Hepatocyte (in vitro differentiated cells): ENCODE results near the gene PRKAG1. TPM values are rescaled to one million over a fixed set of nuclear protein-coding genes. Genes with fewer than 3 reads are reported as not detected.
"Not testable (repeated sequence)": the region's sequence is repeated elsewhere in the genome, so short reads cannot be mapped to it uniquely, and the experiment has no call there.

Source experiments
- DNase-seq: peaks from one replicate; pipeline ENCODE4 v3.0.0-alpha.2; 2016; ENCODE audit warnings: low spot score
- H2AFZ ChIP-seq: fragments of 200-600 bp; sonication (generic); 2 replicates; pipeline ENCODE4 v1.6.0; 2016; ENCODE audit warnings: antibody characterized with exemption, mild to moderate bottlenecking
- H3K27ac ChIP-seq: fragments of 200-600 bp; sonication (generic); 2 replicates; pipeline ENCODE4 v1.5.1; 2016; ENCODE audit warnings: mild to moderate bottlenecking
- H3K27me3 ChIP-seq: fragments of 200-600 bp; sonication (generic); 2 replicates; pipeline ENCODE4 v1.6.1; 2016
- H3K36me3 ChIP-seq: fragments of 200-600 bp; sonication (generic); replicated peaks from 2 replicates; pipeline ENCODE4 v1.5.1; 2016; ENCODE audit warnings: low read depth; ENCODE audit not compliant: insufficient read depth
- H3K4me1 ChIP-seq: fragments of 200-600 bp; sonication (generic); 2 replicates; pipeline ENCODE4 v1.5.1; 2016; ENCODE audit warnings: mild to moderate bottlenecking, moderate library complexity; ENCODE audit not compliant: insufficient read depth
- H3K4me2 ChIP-seq: fragments of 200-600 bp; sonication (generic); 2 replicates; pipeline ENCODE4 v1.6.0; 2016
- H3K4me3 ChIP-seq: fragments of 200-600 bp; sonication (generic); 2 replicates; pipeline ENCODE4 v1.5.1; 2016; ENCODE audit warnings: mild to moderate bottlenecking
- H3K79me2 ChIP-seq: fragments of 200-600 bp; sonication (generic); 2 replicates; pipeline ENCODE4 v1.6.0; 2017; ENCODE audit warnings: mild to moderate bottlenecking
- H3K9me2 ChIP-seq: fragments of 200-600 bp; sonication (generic); replicated peaks from 2 replicates; pipeline ENCODE4 v1.6.0; 2017; ENCODE audit warnings: mild to moderate bottlenecking; ENCODE audit not compliant: insufficient read depth
- H3K9me3 ChIP-seq: fragments of 200-600 bp; sonication (generic); 2 replicates; pipeline ENCODE4 v1.5.1; 2016; ENCODE audit warnings: low read depth, mild to moderate bottlenecking
- H4K20me1 ChIP-seq: fragments of 200-600 bp; sonication (generic); 2 replicates; pipeline ENCODE4 v1.6.0; 2016; ENCODE audit warnings: mild to moderate bottlenecking; ENCODE audit not compliant: insufficient read depth, poor library complexity, severe bottlenecking
- CTCF ChIP-seq: fragments of 200-600 bp; sonication (generic); IDR thresholded peaks from 2 replicates; pipeline ENCODE4 v1.5.1; 2016; ENCODE audit warnings: antibody characterized with exemption, mild to moderate bottlenecking; ENCODE audit not compliant: poor library complexity
- EZH2 ChIP-seq: fragments of 200-600 bp; sonication (generic); IDR thresholded peaks from 2 replicates; pipeline ENCODE4 v1.6.1; 2016; ENCODE audit warnings: antibody characterized with exemption, mild to moderate bottlenecking, borderline replicate concordance
- EZH2phosphoT487 ChIP-seq: fragments of 200-600 bp; sonication (generic); IDR thresholded peaks from one replicate; pipeline ENCODE4 v1.6.1; 2018; ENCODE audit warnings: antibody characterized with exemption, mild to moderate bottlenecking, low read depth, moderate library complexity; ENCODE audit not compliant: unreplicated experiment, severe bottlenecking
- WGBS: methylation state at CpG from one replicate; pipeline ENCODE4 v1.1.6; 2016; ENCODE audit warnings: low lambda C conversion rate; ENCODE audit errors: missing lambda C conversion rate; 5-methylcytosine and 5-hydroxymethylcytosine counted together
- polyA plus RNA-seq: library from polyadenylated mRNA; unstranded; fragments of >200 nt; fragmentation: Nextera tagmentation; extraction: Ambion mirVana; gene quantifications from 2 replicates; pipeline ENCODE4 v1.2.1, GENCODE V29; 2016
- total RNA-seq: library from RNA; depleted of rRNA; stranded (reverse); fragments of >200 nt; gene quantifications from 2 replicates; pipeline ENCODE4 v1.2.3, GENCODE V29; 2014

PRKAG1 gene
- 61.5 and 69.8 TPM in 2 replicates for total RNA-seq
- polyA plus RNA-seq = 39.9 and 46.0 TPM in 2 replicates

GRCh38 chr12:49018261-49019119, at the start of gene PRKAG1:
Gene PRKAG1, minus strand, starts transcription at chr12:49018776. Its CDS starts 36 bp downstream, at chr12:49018740.
- peak within 1 kb of the TSS; percentile 63 for H2AFZ ChIP-seq
- no peaks in the 10 kb centered on the region for H3K36me3 ChIP-seq
- no peaks in the 10 kb centered on the region for H3K27me3 ChIP-seq
- peaks cover 20% of the 10 kb centered on the region for H3K79me2 ChIP-seq
- no peaks in the 10 kb centered on the region for H3K9me3 ChIP-seq
- no peaks in the 10 kb centered on the region for H3K9me2 ChIP-seq
- peak; percentile 99 for DNase-seq
- H3K4me1 ChIP-seq = peaks cover 16% of the 10 kb centered on the region
- H4K20me1 ChIP-seq = no peaks in the 10 kb centered on the region
- WGBS = under 1% methylated on average over 52 of the region's 59 CpGs
- H3K4me3 ChIP-seq = peak within 1 kb of the TSS; percentile 47
- TF ChIP-seq EZH2phosphoT487 (no peak), CTCF (peak; percentile 60)
- peak within 1 kb of the TSS; percentile 87 for H3K4me2 ChIP-seq
- peak within 1 kb of the TSS; percentile 98 for H3K27ac ChIP-seq

GRCh38 chr12:49066120-49066519, 47.5 kb upstream of the PRKAG1 start:
- no peaks in the 10 kb centered on the region for H3K9me2 ChIP-seq
- TF ChIP-seq CTCF = no peak
- TF ChIP-seq EZH2 = no peak
- no peak for TF ChIP-seq EZH2phosphoT487
- H3K79me2 ChIP-seq = peaks cover 5% of the 10 kb centered on the region
- 65% methylated on average over 4 of the region's 4 CpGs for WGBS
- DNase-seq = no peak
- no peak overlapping the region for H3K4me2 ChIP-seq
- no peaks in the 10 kb centered on the region for H3K27me3 ChIP-seq
- no peak overlapping the region for H3K27ac ChIP-seq
- H3K9me3 ChIP-seq = no peaks in the 10 kb centered on the region
- H4K20me1 ChIP-seq = no peaks in the 10 kb centered on the region
- H3K36me3 ChIP-seq = no peaks in the 10 kb centered on the region
- no peak overlapping the region for H3K4me3 ChIP-seq
- no peak overlapping the region for H2AFZ ChIP-seq
- H3K4me1 ChIP-seq = peaks cover 5% of the 10 kb centered on the region

GRCh38 chr12:49064767-49065152, 46.2 kb upstream of the PRKAG1 start:
- 92% methylated on average over 5 of the region's 5 CpGs for WGBS
- Histone ChIP-seq H3K4me1 (peaks cover 5% of the 10 kb centered on the region), H2AFZ (no peak overlapping the region), H3K4me3 (no peak overlapping the region), H4K20me1 (no peaks in the 10 kb centered on the region), H3K36me3 (no peaks in the 10 kb centered on the region), H3K27me3 (no peaks in the 10 kb centered on the region), H3K27ac (no peak overlapping the region), H3K9me3 (no peaks in the 10 kb centered on the region), H3K4me2 (no peak overlapping the region), H3K9me2 (no peaks in the 10 kb centered on the region), H3K79me2 (peaks cover 11% of the 10 kb centered on the region)
- no peak for TF ChIP-seq EZH2phosphoT487
- no peak for TF ChIP-seq EZH2
- no peak for TF ChIP-seq CTCF
- no peak for DNase-seq

GRCh38 chr12:49061916-49062315, 43.3 kb upstream of the PRKAG1 start:
- not testable (repeated sequence) for DNase-seq, H3K9me3 ChIP-seq
- peaks cover 39% of the 10 kb centered on the region for H3K79me2 ChIP-seq

More at GRCh38 chr12:49061916-49062315, 43.3 kb upstream of the PRKAG1 start:
- WGBS = 96% methylated on average over 17 of the region's 17 CpGs
- H3K27me3 ChIP-seq, H2AFZ ChIP-seq, H3K27ac ChIP-seq, H3K9me2 ChIP-seq, H3K36me3 ChIP-seq, H3K4me3 ChIP-seq: not testable (repeated sequence)
- H3K4me2 ChIP-seq = peak overlapping the region; percentile 99
- H3K4me1 ChIP-seq = peaks cover 22% of the 10 kb centered on the region
- peaks cover 28% of the 10 kb centered on the region for H4K20me1 ChIP-seq
